GM12878 (cell line): ENCODE data around the gene P2RX6.

Source experiments
- CHD2 ChIP-seq: IDR thresholded peaks from 2 replicates; pipeline ENCODE4 v1.6.1; 2011; ENCODE audit warnings: low read depth, low read length, improper control_type of control experiment, borderline replicate concordance
- POLR2AphosphoS5 ChIP-seq: IDR thresholded peaks from 2 replicates; pipeline ENCODE4 v1.6.1; 2011; ENCODE audit warnings: mild to moderate bottlenecking, low read length, inconsistent platforms
- RAD21 ChIP-seq: IDR thresholded peaks from 2 replicates; pipeline ENCODE4 v1.6.1; 2011; ENCODE audit warnings: mild to moderate bottlenecking, low read depth, low read length, moderate library complexity; ENCODE audit not compliant: insufficient read depth
- TF ChIP-seq, protein P1 (sequence below), 3 experiments: IDR thresholded peaks in 2 of 3; conservative IDR thresholded peaks in 1 of 3; 2 replicates each; pipeline ENCODE4 v1.5.1; 2011; ENCODE audit warnings: low read depth in 3 of 3, low read length in 3 of 3, mild to moderate bottlenecking in 3 of 3, control low read depth in 2 of 3, moderate library complexity in 2 of 3, inconsistent platforms in 1 of 3, mixed read lengths in 1 of 3; ENCODE audit not compliant: control insufficient read depth in 2 of 3, insufficient read depth in 1 of 3; ENCODE audit errors: extremely low read depth in 1 of 3
- TF ChIP-seq, protein P2 (sequence below): fragments of 450-650 bp; IDR thresholded peaks from 2 replicates; pipeline ENCODE4 v1.6.1; 2017; ENCODE audit warnings: mild to moderate bottlenecking

DNA sequence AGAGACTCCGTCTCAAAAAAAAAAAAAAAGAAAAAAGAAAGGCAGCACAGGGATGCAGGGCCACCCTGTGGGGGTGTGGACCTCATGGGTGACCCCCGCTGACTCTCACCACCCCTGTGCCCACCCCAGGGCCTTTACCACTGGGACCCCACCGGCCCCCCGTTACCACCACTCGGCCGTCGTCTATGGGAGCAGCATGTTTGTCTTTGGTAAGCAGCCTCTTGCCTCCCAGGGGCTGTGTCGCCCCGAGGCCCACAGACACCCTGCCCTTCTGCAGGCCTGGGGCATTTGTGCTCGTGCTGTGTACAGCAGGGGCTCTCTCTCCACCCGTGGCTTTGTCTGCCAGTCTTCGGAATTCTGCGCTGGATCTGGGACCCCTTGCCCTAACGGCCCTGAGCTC is 27.6 kb upstream of the P2RX6 start:
- TF ChIP-seq RAD21: no peak
- TF ChIP-seq, protein P1, sequence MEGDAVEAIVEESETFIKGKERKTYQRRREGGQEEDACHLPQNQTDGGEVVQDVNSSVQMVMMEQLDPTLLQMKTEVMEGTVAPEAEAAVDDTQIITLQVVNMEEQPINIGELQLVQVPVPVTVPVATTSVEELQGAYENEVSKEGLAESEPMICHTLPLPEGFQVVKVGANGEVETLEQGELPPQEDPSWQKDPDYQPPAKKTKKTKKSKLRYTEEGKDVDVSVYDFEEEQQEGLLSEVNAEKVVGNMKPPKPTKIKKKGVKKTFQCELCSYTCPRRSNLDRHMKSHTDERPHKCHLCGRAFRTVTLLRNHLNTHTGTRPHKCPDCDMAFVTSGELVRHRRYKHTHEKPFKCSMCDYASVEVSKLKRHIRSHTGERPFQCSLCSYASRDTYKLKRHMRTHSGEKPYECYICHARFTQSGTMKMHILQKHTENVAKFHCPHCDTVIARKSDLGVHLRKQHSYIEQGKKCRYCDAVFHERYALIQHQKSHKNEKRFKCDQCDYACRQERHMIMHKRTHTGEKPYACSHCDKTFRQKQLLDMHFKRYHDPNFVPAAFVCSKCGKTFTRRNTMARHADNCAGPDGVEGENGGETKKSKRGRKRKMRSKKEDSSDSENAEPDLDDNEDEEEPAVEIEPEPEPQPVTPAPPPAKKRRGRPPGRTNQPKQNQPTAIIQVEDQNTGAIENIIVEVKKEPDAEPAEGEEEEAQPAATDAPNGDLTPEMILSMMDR (IDR thresholded peaks at IDR 0.05 in 2 of 3, conservative IDR thresholded peaks at IDR 0.05 in 1 of 3; ENCODE audit: control insufficient read depth in 2 of 3, extremely low read depth in 1 of 3, insufficient read depth in 1 of 3, low read depth in 3 of 3, low read length in 3 of 3): no peak
- TF ChIP-seq, protein P2, sequence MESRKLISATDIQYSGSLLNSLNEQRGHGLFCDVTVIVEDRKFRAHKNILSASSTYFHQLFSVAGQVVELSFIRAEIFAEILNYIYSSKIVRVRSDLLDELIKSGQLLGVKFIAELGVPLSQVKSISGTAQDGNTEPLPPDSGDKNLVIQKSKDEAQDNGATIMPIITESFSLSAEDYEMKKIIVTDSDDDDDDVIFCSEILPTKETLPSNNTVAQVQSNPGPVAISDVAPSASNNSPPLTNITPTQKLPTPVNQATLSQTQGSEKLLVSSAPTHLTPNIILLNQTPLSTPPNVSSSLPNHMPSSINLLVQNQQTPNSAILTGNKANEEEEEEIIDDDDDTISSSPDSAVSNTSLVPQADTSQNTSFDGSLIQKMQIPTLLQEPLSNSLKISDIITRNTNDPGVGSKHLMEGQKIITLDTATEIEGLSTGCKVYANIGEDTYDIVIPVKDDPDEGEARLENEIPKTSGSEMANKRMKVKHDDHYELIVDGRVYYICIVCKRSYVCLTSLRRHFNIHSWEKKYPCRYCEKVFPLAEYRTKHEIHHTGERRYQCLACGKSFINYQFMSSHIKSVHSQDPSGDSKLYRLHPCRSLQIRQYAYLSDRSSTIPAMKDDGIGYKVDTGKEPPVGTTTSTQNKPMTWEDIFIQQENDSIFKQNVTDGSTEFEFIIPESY: no peak
- no peak for TF ChIP-seq CHD2
- TF ChIP-seq POLR2AphosphoS5: no peak
